ENCODE data around the gene SNAPIN. TPM values are rescaled to one million over a fixed set of nuclear protein-coding genes. Genes with fewer than 3 reads are reported as not detected.

SNAPIN gene
- total and polyA plus RNA-seq, 8 donors, result 34.5 to 44.1 (median 38.4) TPM

DNA sequence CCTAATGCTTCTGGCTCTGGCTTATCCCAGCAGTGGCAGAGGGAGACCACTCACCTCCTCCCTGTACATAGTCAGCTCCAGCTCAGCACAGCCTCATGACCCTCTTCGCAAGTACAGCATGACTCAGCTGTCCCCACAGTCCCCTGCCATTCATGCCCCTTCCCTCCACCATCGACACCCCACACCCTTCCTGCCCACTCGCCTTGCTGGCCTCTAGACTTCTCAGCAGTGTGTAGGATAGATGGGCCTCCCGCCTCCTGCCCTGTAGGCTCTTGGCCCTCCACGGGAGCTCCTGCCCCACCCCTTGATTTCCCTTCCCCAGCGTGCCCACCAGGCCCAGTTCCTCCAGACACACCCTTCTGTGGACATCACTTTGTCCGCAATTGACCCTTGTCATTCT lies 29.8 kb downstream of the SNAPIN start:
- ATAC-seq (no peak), DNase-seq (peak in 1 of 4 donors; percentile 47)
- no peaks in the 10 kb centered on the region for H3K9me3 ChIP-seq
- TF ChIP-seq, protein P1, sequence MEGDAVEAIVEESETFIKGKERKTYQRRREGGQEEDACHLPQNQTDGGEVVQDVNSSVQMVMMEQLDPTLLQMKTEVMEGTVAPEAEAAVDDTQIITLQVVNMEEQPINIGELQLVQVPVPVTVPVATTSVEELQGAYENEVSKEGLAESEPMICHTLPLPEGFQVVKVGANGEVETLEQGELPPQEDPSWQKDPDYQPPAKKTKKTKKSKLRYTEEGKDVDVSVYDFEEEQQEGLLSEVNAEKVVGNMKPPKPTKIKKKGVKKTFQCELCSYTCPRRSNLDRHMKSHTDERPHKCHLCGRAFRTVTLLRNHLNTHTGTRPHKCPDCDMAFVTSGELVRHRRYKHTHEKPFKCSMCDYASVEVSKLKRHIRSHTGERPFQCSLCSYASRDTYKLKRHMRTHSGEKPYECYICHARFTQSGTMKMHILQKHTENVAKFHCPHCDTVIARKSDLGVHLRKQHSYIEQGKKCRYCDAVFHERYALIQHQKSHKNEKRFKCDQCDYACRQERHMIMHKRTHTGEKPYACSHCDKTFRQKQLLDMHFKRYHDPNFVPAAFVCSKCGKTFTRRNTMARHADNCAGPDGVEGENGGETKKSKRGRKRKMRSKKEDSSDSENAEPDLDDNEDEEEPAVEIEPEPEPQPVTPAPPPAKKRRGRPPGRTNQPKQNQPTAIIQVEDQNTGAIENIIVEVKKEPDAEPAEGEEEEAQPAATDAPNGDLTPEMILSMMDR (IDR thresholded peaks at IDR 0.05), result no peak
- no peaks in the 10 kb centered on the region for H3K4me1 ChIP-seq
- no peak overlapping the region for H3K27ac ChIP-seq
- intact Hi-C loops (cut with DNase I), result no loop called here
- no peaks in the 10 kb centered on the region for H3K27me3 ChIP-seq
- H3K4me3 ChIP-seq, result no peak overlapping the region
- peaks cover 0 to 50% of the 10 kb centered on the region in 2 donors for H3K36me3 ChIP-seq

- intact Hi-C loops (cut with DNase I), result no loop called here
- TF ChIP-seq, protein P1 (IDR thresholded peaks at IDR 0.05), result no peak
- no peak overlapping the region for H3K27ac ChIP-seq
- no peaks in the 10 kb centered on the region for H3K4me1 ChIP-seq
- H3K27me3 ChIP-seq, result no peaks in the 10 kb centered on the region
- no peaks in the 10 kb centered on the region for H3K9me3 ChIP-seq
- no peak overlapping the region for H3K4me3 ChIP-seq
- no peak for ATAC-seq
- DNase-seq, result peak in 1 of 4 donors; percentile 43
- H3K36me3 ChIP-seq, result peaks cover 0 to 49% of the 10 kb centered on the region in 2 donors
These were observed 30.3 kb downstream of the SNAPIN start for GRCh38 chr1:153688736-153689328.

- H3K27me3 ChIP-seq, result no peaks in the 10 kb centered on the region
- DNase-seq (no peak), ATAC-seq (no peak)
- H3K9me3 ChIP-seq, result no peaks in the 10 kb centered on the region
- H3K36me3 ChIP-seq, result peaks cover 0 to 18% of the 10 kb centered on the region in 2 donors
- H3K4me1 ChIP-seq, result peaks cover 13 to 15% of the 10 kb centered on the region in 2 donors
- no peak overlapping the region for H3K27ac ChIP-seq
- H3K4me3 ChIP-seq, result no peak overlapping the region
- intact Hi-C loops (cut with DNase I), result no loop called here
- TF ChIP-seq, protein P1 (IDR thresholded peaks at IDR 0.05), result no peak
These were observed 35.0 kb downstream of the SNAPIN start for GRCh38 chr1:153693466-153693865.

DNA sequence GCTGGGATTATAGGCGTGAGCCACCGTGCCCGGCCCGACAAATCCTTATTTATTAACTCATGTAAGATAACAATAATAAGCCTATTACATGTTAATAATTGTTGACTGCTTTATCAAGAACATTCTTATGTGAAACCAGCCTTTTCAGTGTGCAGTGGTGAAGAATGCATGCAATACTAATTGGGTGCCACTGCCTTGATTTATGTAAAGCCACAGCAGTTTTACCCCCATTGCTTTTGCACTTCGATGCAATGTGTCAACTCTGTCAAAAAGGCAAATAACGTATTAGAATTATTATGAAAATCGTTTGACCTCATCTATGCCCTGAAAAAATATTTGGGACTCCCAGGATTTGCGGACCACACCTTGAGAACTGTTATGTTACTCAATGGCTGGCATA lies 38.2 kb downstream of the SNAPIN start:
- peaks cover 18 to 20% of the 10 kb centered on the region in 2 donors for H3K4me1 ChIP-seq
- no peak for ATAC-seq
- no peak for DNase-seq
- H3K27ac ChIP-seq, result peak overlapping the region; percentile 80 to 88
- no peaks in the 10 kb centered on the region for H3K9me3 ChIP-seq
- TF ChIP-seq, protein P1 (IDR thresholded peaks at IDR 0.05), result no peak
- H3K36me3 ChIP-seq, result no peaks in the 10 kb centered on the region
- H3K27me3 ChIP-seq, result no peaks in the 10 kb centered on the region
- H3K4me3 ChIP-seq, result no peak overlapping the region
- intact Hi-C loops (cut with DNase I), result no loop called here

GRCh38 chr1:153697191-153698019 lies 38.9 kb downstream of the SNAPIN start:
- Histone ChIP-seq H3K36me3 (no peaks in the 10 kb centered on the region), H3K4me1 (peaks cover 18 to 20% of the 10 kb centered on the region in 2 donors), H3K4me3 (peak overlapping the region in 1 of 2 donors; percentile 21), H3K9me3 (no peaks in the 10 kb centered on the region), H3K27me3 (no peaks in the 10 kb centered on the region), H3K27ac (peak overlapping the region; percentile 80 to 88)
- intact Hi-C loops (cut with DNase I), result no loop called here
- ATAC-seq (peak; percentile 67), DNase-seq (peak in 2 of 4 donors; percentile 10 to 50)
- TF ChIP-seq, protein P1 (IDR thresholded peaks at IDR 0.05), result no peak

Measured in left lung (tissue), 10 donors.